Measurements from ENCODE around the gene OR7D4.

OR7D4 gene

GRCh38 chr19:9171393-9171991, 47.9 kb downstream of the OR7D4 start:
- WGBS, 2 experiments: 89 to 90% methylated on average over 6 of the region's 6 CpGs
- no peaks in the 10 kb centered on the region for H3K9me3 ChIP-seq (ENCODE audit: control insufficient read depth, low read length)
- no peak overlapping the region for H3K27ac ChIP-seq (ENCODE audit: insufficient read depth, low read depth, low read length, poor library complexity, severe bottlenecking)

GRCh38 chr19:9166846-9167245, 52.5 kb downstream of the OR7D4 start:
- H3K27ac ChIP-seq (ENCODE audit: insufficient read depth, low read depth, low read length, poor library complexity, severe bottlenecking): no peak overlapping the region
- H3K27me3 ChIP-seq (ENCODE audit: control insufficient read depth, insufficient read depth, low read length, poor library complexity, severe bottlenecking): no peaks in the 10 kb centered on the region
- H3K4me1 ChIP-seq (ENCODE audit: control insufficient read depth, insufficient read depth, low read length): no peaks in the 10 kb centered on the region
- WGBS, 2 experiments: 90 to 91% methylated on average over 4 of the region's 4 CpGs
- H3K4me3 ChIP-seq (ENCODE audit: insufficient read depth, low read depth, low read length): no peak overlapping the region
- peaks cover 2% of the 10 kb centered on the region for H3K9me3 ChIP-seq (ENCODE audit: control insufficient read depth, low read length)
- H3K36me3 ChIP-seq (ENCODE audit: control insufficient read depth, insufficient read depth, low read length): peaks cover 27% of the 10 kb centered on the region

More at GRCh38 chr19:9171393-9171991, 47.9 kb downstream of the OR7D4 start:
- Histone ChIP-seq H3K36me3 (ENCODE audit: control insufficient read depth, insufficient read depth, low read length) (no peaks in the 10 kb centered on the region), H3K4me1 (ENCODE audit: control insufficient read depth, insufficient read depth, low read length) (no peaks in the 10 kb centered on the region), H3K4me3 (ENCODE audit: insufficient read depth, low read depth, low read length) (no peak overlapping the region), H3K27me3 (ENCODE audit: control insufficient read depth, insufficient read depth, low read length, poor library complexity, severe bottlenecking) (no peaks in the 10 kb centered on the region)

- Histone ChIP-seq H3K9me3 (ENCODE audit: control insufficient read depth, low read length) (peaks cover 2% of the 10 kb centered on the region), H3K36me3 (ENCODE audit: control insufficient read depth, insufficient read depth, low read length) (peaks cover 43% of the 10 kb centered on the region), H3K4me1 (ENCODE audit: control insufficient read depth, insufficient read depth, low read length) (no peaks in the 10 kb centered on the region), H3K27me3 (ENCODE audit: control insufficient read depth, insufficient read depth, low read length, poor library complexity, severe bottlenecking) (no peaks in the 10 kb centered on the region), H3K27ac (ENCODE audit: insufficient read depth, low read depth, low read length, poor library complexity, severe bottlenecking) (no peak overlapping the region), H3K4me3 (ENCODE audit: insufficient read depth, low read depth, low read length) (no peak overlapping the region)
- WGBS, 2 experiments: 85 to 94% methylated on average over 3 of the region's 3 CpGs
Measured at GRCh38 chr19:9165261-9165660, 54.1 kb downstream of the OR7D4 start.

- Histone ChIP-seq H3K4me1 (ENCODE audit: control insufficient read depth, insufficient read depth, low read length) (no peaks in the 10 kb centered on the region), H3K27me3 (ENCODE audit: control insufficient read depth, insufficient read depth, low read length, poor library complexity, severe bottlenecking) (no peaks in the 10 kb centered on the region), H3K27ac (ENCODE audit: insufficient read depth, low read depth, low read length, poor library complexity, severe bottlenecking) (no peak overlapping the region), H3K36me3 (ENCODE audit: control insufficient read depth, insufficient read depth, low read length) (peaks cover 79% of the 10 kb centered on the region), H3K9me3 (ENCODE audit: control insufficient read depth, low read length) (peaks cover 2% of the 10 kb centered on the region), H3K4me3 (ENCODE audit: insufficient read depth, low read depth, low read length) (no peak overlapping the region)
- 94 to 97% methylated on average over 12 of the region's 12 CpGs for WGBS, 2 experiments
Measured at GRCh38 chr19:9161427-9161826, 58.0 kb downstream of the OR7D4 start.
